Measurements from ENCODE around the gene RNF220. TPM values are rescaled to one million over a fixed set of nuclear protein-coding genes. Genes with fewer than 3 reads are reported as not detected.

The RNF220 gene
- polyA plus RNA-seq, 1 of the 3 experiments (the other 2 are of a cell fraction) = 83.7 TPM

DNA sequence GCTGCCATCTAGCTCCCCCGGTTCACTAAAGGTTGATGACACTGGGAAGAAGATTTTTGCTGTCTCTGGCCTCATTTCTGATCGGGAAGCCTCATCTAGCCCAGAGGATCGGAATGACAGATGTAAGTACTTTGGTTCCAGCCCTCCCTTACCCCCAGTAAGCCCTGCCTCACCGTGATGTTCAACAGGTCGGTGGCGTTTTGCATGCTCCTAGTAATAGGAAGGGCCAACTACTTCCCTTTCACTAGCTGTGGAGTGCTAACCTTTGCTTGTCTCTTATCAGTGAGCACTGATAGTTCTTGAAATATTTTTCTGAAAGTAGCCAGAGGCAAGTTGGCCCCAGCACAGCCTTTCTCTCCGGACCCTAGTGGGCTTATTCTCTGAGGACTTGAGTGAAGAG is 7.5 kb downstream of the RNF220 start:
- H3K9me2 ChIP-seq = no peaks in the 10 kb centered on the region
- peaks cover 6% of the 10 kb centered on the region; the same call in 1 of the 2 replicates for H4K20me1 ChIP-seq (ENCODE audit: insufficient read depth)
- H3K79me2 ChIP-seq (ENCODE audit: insufficient read depth) = no peaks in the 10 kb centered on the region
- no peak overlapping the region for H3K4me2 ChIP-seq
- no peaks in the 10 kb centered on the region for H3K36me3 ChIP-seq (replicated peaks in 1 of 2; ENCODE audit: control insufficient read depth in 1 of 2, insufficient read depth in 2 of 2, low read length in 1 of 2)
- peaks cover 96% of the 10 kb centered on the region for H3K27me3 ChIP-seq (ENCODE audit: insufficient read depth)
- no peak overlapping the region for H2AFZ ChIP-seq (ENCODE audit: low read depth)
- H3K4me1 ChIP-seq (ENCODE audit: control insufficient read depth in 1 of 2, insufficient read depth in 2 of 2, low read depth in 1 of 2, low read length in 1 of 2) = peaks cover 0 to 4% of the 10 kb centered on the region in 2 experiments; a peak in 1 of 4 replicates
- DNase-seq = no peak
- H3F3A ChIP-seq (replicated peaks; ENCODE audit: insufficient read depth) = no peaks in the 10 kb centered on the region
- CTCF ChIA-PET = interaction anchor here (0.7 to 1.5 kb wide), 7 partner anchors 10 to 242 kb away, joined by 3 to 5 read pairs (median 3); no protein-coding TSS in a partner anchor
- H3K27ac ChIP-seq (ENCODE audit: low read depth in 2 of 2, low read length in 1 of 2) = no peak overlapping the region
- no peak overlapping the region for H3K4me3 ChIP-seq (ENCODE audit: low read depth in 2 of 2, low read length in 1 of 2)
- TF ChIP-seq, protein P1, sequence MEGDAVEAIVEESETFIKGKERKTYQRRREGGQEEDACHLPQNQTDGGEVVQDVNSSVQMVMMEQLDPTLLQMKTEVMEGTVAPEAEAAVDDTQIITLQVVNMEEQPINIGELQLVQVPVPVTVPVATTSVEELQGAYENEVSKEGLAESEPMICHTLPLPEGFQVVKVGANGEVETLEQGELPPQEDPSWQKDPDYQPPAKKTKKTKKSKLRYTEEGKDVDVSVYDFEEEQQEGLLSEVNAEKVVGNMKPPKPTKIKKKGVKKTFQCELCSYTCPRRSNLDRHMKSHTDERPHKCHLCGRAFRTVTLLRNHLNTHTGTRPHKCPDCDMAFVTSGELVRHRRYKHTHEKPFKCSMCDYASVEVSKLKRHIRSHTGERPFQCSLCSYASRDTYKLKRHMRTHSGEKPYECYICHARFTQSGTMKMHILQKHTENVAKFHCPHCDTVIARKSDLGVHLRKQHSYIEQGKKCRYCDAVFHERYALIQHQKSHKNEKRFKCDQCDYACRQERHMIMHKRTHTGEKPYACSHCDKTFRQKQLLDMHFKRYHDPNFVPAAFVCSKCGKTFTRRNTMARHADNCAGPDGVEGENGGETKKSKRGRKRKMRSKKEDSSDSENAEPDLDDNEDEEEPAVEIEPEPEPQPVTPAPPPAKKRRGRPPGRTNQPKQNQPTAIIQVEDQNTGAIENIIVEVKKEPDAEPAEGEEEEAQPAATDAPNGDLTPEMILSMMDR (IDR thresholded peaks at IDR 0.05) = no peak
- TF ChIP-seq TAF1 (IDR thresholded peaks at IDR 0.05; ENCODE audit: borderline replicate concordance, low read depth, low read length) = no peak
- TF ChIP-seq EZH2phosphoT487 (IDR thresholded peaks at IDR 0.05; ENCODE audit: borderline replicate concordance, low read depth) = no peak
- no peak for TF ChIP-seq JUND (IDR thresholded peaks at IDR 0.05)
- no peak for TF ChIP-seq ELF1 (IDR thresholded peaks at IDR 0.05)
- TF ChIP-seq EP300 (IDR thresholded peaks at IDR 0.05; ENCODE audit: borderline replicate concordance in 1 of 2, low read depth in 1 of 2, low read length in 1 of 2) = no peak
- no peak for TF ChIP-seq RFX5 (IDR thresholded peaks at IDR 0.05; ENCODE audit: low read length)
- no peak overlapping the region for H3K9ac ChIP-seq
- POLR2A ChIA-PET = no interaction called here
- WGBS (ENCODE audit: low lambda C conversion rate) = 11% methylated on average over 7 of the region's 7 CpGs
- H3K9me3 ChIP-seq = no peaks in the 10 kb centered on the region

DNA sequence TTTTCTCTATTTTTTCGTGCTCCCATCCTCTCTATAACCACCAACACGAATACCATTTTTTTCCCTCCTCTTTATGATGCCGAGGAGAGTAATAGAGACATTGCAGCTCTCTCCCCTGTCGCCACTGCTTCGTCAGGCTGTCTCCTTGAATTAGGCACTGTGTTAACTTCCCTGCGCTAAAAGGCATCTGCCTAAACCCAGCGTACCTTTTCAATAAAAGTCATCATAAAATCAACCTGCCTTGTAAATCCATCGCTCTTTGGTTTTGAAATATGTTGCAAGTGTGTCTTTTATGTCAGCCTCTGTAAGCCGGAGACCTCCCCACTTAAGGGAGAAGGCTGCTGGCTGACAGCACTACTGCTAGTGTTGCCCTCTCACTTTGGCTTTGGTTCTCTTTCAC is 8.7 kb downstream of the RNF220 start:
- no peaks in the 10 kb centered on the region for H3K79me2 ChIP-seq (ENCODE audit: insufficient read depth)
- ChIA-PET CTCF (interaction anchor here (0.6 to 1.4 kb wide), 5 partner anchors 10 to 196 kb away, joined by 3 to 5 read pairs (median 3); no protein-coding TSS in a partner anchor), POLR2A (interaction anchor here (0.6 kb wide), 1 partner anchor 412 kb away, joined by 3 read pairs; no protein-coding TSS in a partner anchor)
- H3K9me2 ChIP-seq = no peaks in the 10 kb centered on the region
- H3K9ac ChIP-seq = no peak overlapping the region
- no peak for DNase-seq
- peaks cover 96% of the 10 kb centered on the region for H3K27me3 ChIP-seq (ENCODE audit: insufficient read depth)
- no peak overlapping the region for H3K4me3 ChIP-seq (ENCODE audit: low read depth in 2 of 2, low read length in 1 of 2)
- H3K4me1 ChIP-seq (ENCODE audit: control insufficient read depth in 1 of 2, insufficient read depth in 2 of 2, low read depth in 1 of 2, low read length in 1 of 2) = peaks cover 0 to 5% of the 10 kb centered on the region in 2 experiments; a peak in 1 of 4 replicates
- H3K4me2 ChIP-seq = no peak overlapping the region
- no peaks in the 10 kb centered on the region for H4K20me1 ChIP-seq (ENCODE audit: insufficient read depth)
- WGBS (ENCODE audit: low lambda C conversion rate) = 27% methylated on average over 9 of the region's 9 CpGs
- no peaks in the 10 kb centered on the region for H3K9me3 ChIP-seq
- H3F3A ChIP-seq (replicated peaks; ENCODE audit: insufficient read depth) = no peaks in the 10 kb centered on the region
- no peak overlapping the region for H3K27ac ChIP-seq (ENCODE audit: low read depth in 2 of 2, low read length in 1 of 2)
- H3K36me3 ChIP-seq (replicated peaks in 1 of 2; ENCODE audit: control insufficient read depth in 1 of 2, insufficient read depth in 2 of 2, low read length in 1 of 2) = no peaks in the 10 kb centered on the region
- H2AFZ ChIP-seq (ENCODE audit: low read depth) = no peak overlapping the region
- TF ChIP-seq, protein P1 (IDR thresholded peaks at IDR 0.05) = no peak
- TF ChIP-seq CHD2 (IDR thresholded peaks at IDR 0.05; ENCODE audit: low read length, partially characterized antibody) = no peak
- TF ChIP-seq, protein P2, sequence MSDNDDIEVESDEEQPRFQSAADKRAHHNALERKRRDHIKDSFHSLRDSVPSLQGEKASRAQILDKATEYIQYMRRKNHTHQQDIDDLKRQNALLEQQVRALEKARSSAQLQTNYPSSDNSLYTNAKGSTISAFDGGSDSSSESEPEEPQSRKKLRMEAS (IDR thresholded peaks at IDR 0.05; ENCODE audit: low read depth) = no peak
- no peak for TF ChIP-seq MEF2A (IDR thresholded peaks at IDR 0.05; ENCODE audit: borderline replicate concordance, low read depth)
- TF ChIP-seq, protein P3, sequence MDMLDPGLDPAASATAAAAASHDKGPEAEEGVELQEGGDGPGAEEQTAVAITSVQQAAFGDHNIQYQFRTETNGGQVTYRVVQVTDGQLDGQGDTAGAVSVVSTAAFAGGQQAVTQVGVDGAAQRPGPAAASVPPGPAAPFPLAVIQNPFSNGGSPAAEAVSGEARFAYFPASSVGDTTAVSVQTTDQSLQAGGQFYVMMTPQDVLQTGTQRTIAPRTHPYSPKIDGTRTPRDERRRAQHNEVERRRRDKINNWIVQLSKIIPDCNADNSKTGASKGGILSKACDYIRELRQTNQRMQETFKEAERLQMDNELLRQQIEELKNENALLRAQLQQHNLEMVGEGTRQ (IDR thresholded peaks at IDR 0.05; ENCODE audit: borderline replicate concordance, low read depth, low read length) = no peak
- TF ChIP-seq FOSL2 (IDR thresholded peaks at IDR 0.05; ENCODE audit: borderline replicate concordance, low read depth) = no peak
- no peak for TF ChIP-seq YY1 (IDR thresholded peaks at IDR 0.05; ENCODE audit: low read depth)
- TF ChIP-seq SIN3A (IDR thresholded peaks at IDR 0.05; ENCODE audit: borderline replicate concordance, low read depth, low read length) = no peak

Measured in SK-N-SH (cell line).